Measurements from ENCODE around the gene ARL3.

DNA sequence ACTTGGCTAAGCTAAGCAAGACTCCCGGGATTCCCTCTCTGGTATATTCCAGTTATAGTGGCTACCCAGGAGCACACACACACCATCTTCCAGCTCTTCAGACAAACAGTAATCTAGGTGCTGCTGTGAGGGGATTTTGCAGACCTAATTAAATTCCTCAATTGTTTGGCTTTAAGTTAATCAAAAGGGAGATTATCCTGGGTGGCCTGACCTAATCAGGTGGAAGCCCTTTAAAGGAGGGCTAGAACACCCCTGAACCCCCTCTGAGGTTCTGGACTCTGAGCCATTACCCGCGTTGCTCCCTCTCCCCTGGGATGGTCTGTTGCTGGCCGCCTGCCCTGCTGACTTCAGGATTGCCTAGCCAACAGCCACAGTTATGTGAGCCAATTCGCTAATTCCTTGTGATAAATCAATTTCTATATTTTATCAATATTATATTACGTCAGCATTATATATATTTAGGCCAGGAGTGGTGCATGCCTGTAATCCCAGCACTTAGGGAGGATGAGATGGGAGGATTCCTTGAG is 6.6 kb upstream of the ARL3 start:
- no peak for TF ChIP-seq EP300 (IDR thresholded peaks at IDR 0.05)
- TF ChIP-seq CTCF (IDR thresholded peaks at IDR 0.05) = no peak
